GM12878 (cell line): ENCODE results near the gene PUM2. TPM values are rescaled to one million over a fixed set of nuclear protein-coding genes. Genes with fewer than 3 reads are reported as not detected.

Experiments
- ATAC-seq: fragments of 200-7000 bp; cut with Tn5 transposase; 3 replicates; pipeline ENCODE4 v1.9.1; 2020; ENCODE audit warnings: mild to moderate bottlenecking, moderate library complexity
- BruUV-seq: library from RNA; stranded (reverse); fragments of 400-500 nt; replicated peaks from 2 replicates; lab custom pipeline; 2021; lab: Mats Ljungman, UMichigan
- CTCF ChIA-PET: fragments of 300-600 bp; sonication (Branson Sonifier 250); formaldehyde crosslinking; extraction: SDS; loops from one replicate; lab custom pipeline; 2021; ENCODE audit warnings: inconsistent platforms; lab: Yijun Ruan, JAX
- POLR2A ChIA-PET: fragments of 350-600 bp; formaldehyde crosslinking; extraction: SDS; loops from one replicate; lab custom pipeline; 2021; ENCODE audit warnings: inconsistent platforms; lab: Charles Lee
- RAD21 ChIA-PET: fragments of 300-600 bp; sonication (Branson Sonifier 250); formaldehyde crosslinking; loops from one replicate; lab custom pipeline; 2023; ENCODE audit warnings: antibody characterized with exemption; ENCODE audit not compliant: unreplicated experiment; lab: Charles Lee
- SMC1A ChIA-PET: fragments of 300-600 bp; sonication (Branson Sonifier 250); formaldehyde crosslinking; loops from one replicate; lab custom pipeline; 2023; ENCODE audit not compliant: unreplicated experiment, uncharacterized antibody; lab: Charles Lee
- DNase-seq: peaks from one replicate; pipeline ENCODE4 v3.0.0-alpha.2; 2011; ENCODE audit warnings: low read depth, low spot score
- FAIRE-seq: peaks from 3 replicates; lab custom pipeline; 2011; peaks lifted over from hg19 to GRCh38; lab: Jason Lieb, UNC
- H2AFZ ChIP-seq: 2 replicates; pipeline ENCODE4 v1.6.0; 2011; ENCODE audit warnings: low read depth, low read length, control low read depth; ENCODE audit not compliant: control insufficient read depth
- H3K27ac ChIP-seq: 2 replicates; pipeline ENCODE4 v1.5.1; 2011; ENCODE audit warnings: control low read depth; ENCODE audit not compliant: control insufficient read depth, insufficient read depth
- H3K27me3 ChIP-seq, 2 experiments: replicated peaks in 1 of 2; 2 replicates each; pipeline versions ENCODE4 v1.6.0 to v1.6.1; 2011; ENCODE audit warnings: low read length in 1 of 2; ENCODE audit not compliant: control insufficient read depth in 2 of 2, insufficient read depth in 2 of 2
- H3K36me3 ChIP-seq, 2 experiments: 2 replicates each; pipeline ENCODE4 v1.5.1; 2011; ENCODE audit warnings: low read length in 1 of 2; ENCODE audit not compliant: control insufficient read depth in 2 of 2, insufficient read depth in 2 of 2
- H3K4me1 ChIP-seq: 2 replicates; pipeline ENCODE4 v1.6.1; 2011; ENCODE audit warnings: mild to moderate bottlenecking, low read length, moderate library complexity, mixed read lengths; ENCODE audit not compliant: control insufficient read depth, insufficient read depth
- H3K4me2 ChIP-seq: 2 replicates; pipeline ENCODE4 v1.6.0; 2011; ENCODE audit warnings: control low read depth; ENCODE audit not compliant: control insufficient read depth, insufficient read depth
- H3K4me3 ChIP-seq: fragments of 200-600 bp; sonication (generic); 2 replicates; pipeline ENCODE4 v1.5.1; 2016
- H3K79me2 ChIP-seq: 2 replicates; pipeline ENCODE4 v1.6.0; 2011; ENCODE audit warnings: low read length; ENCODE audit not compliant: control insufficient read depth, insufficient read depth
- H3K9ac ChIP-seq: 2 replicates; pipeline ENCODE4 v1.8.0; 2011; ENCODE audit warnings: low read length, control low read depth, mixed read lengths; ENCODE audit not compliant: control insufficient read depth, insufficient read depth
- H3K9me3 ChIP-seq: replicated peaks from 3 replicates; pipeline ENCODE4 v1.5.1; 2011; ENCODE audit warnings: mild to moderate bottlenecking, low read length; ENCODE audit not compliant: control insufficient read depth, insufficient read depth
- H4K20me1 ChIP-seq: 2 replicates; pipeline ENCODE4 v1.6.0; 2011; ENCODE audit not compliant: control insufficient read depth, insufficient read depth
- ZBTB40 ChIP-seq: fragments of 450-650 bp; IDR thresholded peaks from 2 replicates; pipeline ENCODE4 v1.6.1; 2016; ENCODE audit warnings: mild to moderate bottlenecking, moderate library complexity, borderline replicate concordance
- ZNF217 ChIP-seq: fragments of 450-650 bp; IDR thresholded peaks from 2 replicates; pipeline ENCODE4 v1.6.1; 2017; ENCODE audit warnings: antibody characterized with exemption, mild to moderate bottlenecking
- WGBS: methylation state at CpG from one replicate; pipeline ENCODE4 v1.1.6; 2016; ENCODE audit warnings: low lambda C conversion rate; ENCODE audit not compliant: insufficient replicate concordance, insufficient coverage; ENCODE audit errors: missing lambda C conversion rate; 5-methylcytosine and 5-hydroxymethylcytosine counted together
- in situ Hi-C: fragments of 300-500 bp; cut with MboI; formaldehyde crosslinking; loops from 9 replicates; pipeline ENCODE4 v1.14.3; 2018; ENCODE audit warnings: mixed read lengths
- intact Hi-C: fragments of 100-400 bp; cut with micrococcal nuclease; formaldehyde crosslinking; loops from one replicate; pipeline ENCODE4 v1.14.2; 2022; ENCODE audit not compliant: unreplicated experiment
- polyA plus RNA-seq, 11 experiments: library from polyadenylated mRNA; depleted of rRNA in 4 of 11; unstranded in 6 of 11; stranded (reverse) in 5 of 11; fragments of >200 nt; fragmentation: Nextera tagmentation in 4 of 11; fragmentation: Illumina TruSeq in 1 of 11; extraction: Ambion mirVana in 4 of 11; extraction: Trizol in 1 of 11; gene quantifications; 1 replicate in 1 of 11; 2 replicates in 10 of 11; pipeline versions ENCODE4 v1.2.1 to v1.2.3, GENCODE V29; 2011 to 2016; ENCODE audit warnings: inconsistent platforms in 2 of 11, missing spikeins in 2 of 11, low read depth in 1 of 11
- total RNA-seq, 4 experiments: library from RNA; depleted of rRNA in 3 of 4; stranded (reverse); fragments of >200 nt in 3 of 4; fragmentation: Illumina TruSeq in 1 of 4; extraction: Trizol in 1 of 4; gene quantifications; 2 replicates each; pipeline versions ENCODE4 v1.2.1 to v1.2.3, GENCODE V29; 2013 to 2021

The PUM2 gene
- total and polyA plus RNA-seq, 10 of the 15 experiments (the other 5 are each of a cell fraction or from before 2014, with no cell fraction given): 14.5 to 87.6 (median 29.4) TPM

- in situ Hi-C loops: no loop called here
- no peak overlapping the region for H3K9ac ChIP-seq
- intact Hi-C loops: no loop called here
These were observed 32.5 kb upstream of the PUM2 start for GRCh38 chr2:20382965-20383810.

More at GRCh38 chr2:20382965-20383810, 32.5 kb upstream of the PUM2 start:
- no peak for ATAC-seq
- ChIA-PET RAD21 (no interaction called here), CTCF (interaction anchor here (0.6 to 2.5 kb wide), 5 partner anchors 16 to 56 kb away, joined by 3 to 9 read pairs (median 3); no protein-coding TSS in a partner anchor), SMC1A (interaction anchor here (0.7 to 1.2 kb wide), 3 partner anchors 112 to 278 kb away, joined by 3 read pairs; no protein-coding TSS in a partner anchor), POLR2A (no interaction called here)
- Histone ChIP-seq H3K27ac (no peak overlapping the region), H3K36me3 (no peaks in the 10 kb centered on the region), H3K4me1 (no peaks in the 10 kb centered on the region), H3K79me2 (no peaks in the 10 kb centered on the region), H3K27me3 (no peaks in the 10 kb centered on the region), H3K9me3 (no peaks in the 10 kb centered on the region), H4K20me1 (no peaks in the 10 kb centered on the region), H3K4me2 (no peak overlapping the region), H2AFZ (no peak overlapping the region), H3K4me3 (no peak overlapping the region)
- BruUV-seq: no TSS peak
- 56% methylated on average over 9 of the region's 9 CpGs for WGBS
- TF ChIP-seq ZNF217: no peak
- peak; percentile 30; the same call in 1 of the 2 replicates for TF ChIP-seq ZBTB40
- DNase-seq: no peak
- FAIRE-seq: no peak
